IMR-90 (cell line): ENCODE measurements around the gene FOSB. TPM values are rescaled to one million over a fixed set of nuclear protein-coding genes. Genes with fewer than 3 reads are reported as not detected.

Source experiments
- ATAC-seq: fragments of 200-7000 bp; cut with Tn5 transposase; 2 replicates; pipeline ENCODE4 v1.9.1; 2020; ENCODE audit warnings: low read depth, mild to moderate bottlenecking, moderate library complexity
- BruUV-seq: library from RNA; stranded (reverse); fragments of 400-500 nt; replicated peaks from 2 replicates; lab custom pipeline; 2021; lab: Mats Ljungman, UMichigan
- CTCF ChIA-PET: fragments of 300-600 bp; formaldehyde crosslinking; extraction: SDS; loops from one replicate; lab custom pipeline; 2021; ENCODE audit warnings: antibody characterized with exemption; lab: Yijun Ruan, JAX
- POLR2A ChIA-PET: fragments of 300-600 bp; sonication (Branson Sonifier 250); formaldehyde crosslinking; loops from one replicate; lab custom pipeline; 2022; ENCODE audit warnings: antibody characterized with exemption; ENCODE audit not compliant: unreplicated experiment; lab: Charles Lee
- DNase-seq: peaks from one replicate; pipeline ENCODE4 v3.0.0; 2013
- H2AFZ ChIP-seq: replicated peaks from 2 replicates; pipeline ENCODE3; 2013; ENCODE audit warnings: low read length, mild to moderate bottlenecking; ENCODE audit not compliant: poor library complexity
- H2AK5ac ChIP-seq: 2 replicates; pipeline ENCODE4 v1.6.1; 2013; ENCODE audit warnings: low read depth, low read length, inconsistent platforms
- H2AK9ac ChIP-seq: replicated peaks from 2 replicates; pipeline ENCODE3; 2013; ENCODE audit warnings: mild to moderate bottlenecking, low read depth, low read length, moderate library complexity; ENCODE audit not compliant: poor library complexity
- H2BK120ac ChIP-seq: 2 replicates; pipeline ENCODE4 v1.6.1; 2013; ENCODE audit warnings: low read depth, low read length, inconsistent platforms
- H2BK15ac ChIP-seq: 3 replicates; pipeline ENCODE4 v1.6.1; 2013; ENCODE audit warnings: low read depth, low read length, inconsistent platforms
- H2BK20ac ChIP-seq: 2 replicates; pipeline ENCODE4 v1.6.1; 2013; ENCODE audit warnings: low read depth, mild to moderate bottlenecking, inconsistent platforms, low read length, moderate library complexity
- H2BK5ac ChIP-seq: 2 replicates; pipeline ENCODE4 v1.6.1; 2013; ENCODE audit warnings: mild to moderate bottlenecking, low read depth, low read length, inconsistent platforms; ENCODE audit not compliant: poor library complexity, severe bottlenecking
- H3K14ac ChIP-seq: replicated peaks from 2 replicates; pipeline ENCODE4 v1.6.1; 2013; ENCODE audit warnings: low read depth, low read length, inconsistent platforms
- H3K18ac ChIP-seq: 2 replicates; pipeline ENCODE4 v1.6.1; 2013; ENCODE audit warnings: low read depth, low read length, control low read depth
- H3K23ac ChIP-seq: 2 replicates; pipeline ENCODE4 v1.6.1; 2013; ENCODE audit warnings: low read depth, low read length, inconsistent platforms
- H3K27ac ChIP-seq: 2 replicates; pipeline ENCODE4 v1.5.1; 2013; ENCODE audit warnings: mild to moderate bottlenecking, control low read depth, low read length; ENCODE audit not compliant: insufficient read depth
- H3K27me3 ChIP-seq: 2 replicates; pipeline ENCODE4 v1.6.1; 2013; ENCODE audit warnings: low read length; ENCODE audit not compliant: control insufficient read depth, insufficient read depth
- H3K36me3 ChIP-seq: 2 replicates; pipeline ENCODE4 v1.6.1; 2013; ENCODE audit warnings: low read length, mixed read lengths; ENCODE audit not compliant: control insufficient read depth, insufficient read depth
- H3K4ac ChIP-seq: 2 replicates; pipeline ENCODE4 v1.6.1; 2013; ENCODE audit warnings: low read depth, low read length, inconsistent platforms
- H3K4me1 ChIP-seq: 2 replicates; pipeline ENCODE4 v1.6.1; 2013; ENCODE audit warnings: low read length, mixed read lengths; ENCODE audit not compliant: control insufficient read depth, insufficient read depth
- H3K4me2 ChIP-seq: 2 replicates; pipeline ENCODE4 v1.6.1; 2013; ENCODE audit warnings: low read depth, mild to moderate bottlenecking, control low read depth, low read length, moderate library complexity
- H3K4me3 ChIP-seq: 2 replicates; pipeline ENCODE4 v1.5.1; 2013; ENCODE audit warnings: low read depth, mild to moderate bottlenecking, control low read depth, low read length, moderate library complexity; ENCODE audit not compliant: insufficient read depth
- H3K56ac ChIP-seq: 2 replicates; pipeline ENCODE4 v1.6.1; 2013; ENCODE audit warnings: low read length, inconsistent platforms; ENCODE audit not compliant: insufficient read depth; ENCODE audit errors: extremely low read depth
- H3K79me1 ChIP-seq, 2 experiments: 2 replicates each; pipeline ENCODE4 v1.6.1; 2013; ENCODE audit warnings: low read length in 2 of 2, inconsistent platforms in 1 of 2, low read depth in 1 of 2
- H3K9ac ChIP-seq: 2 replicates; pipeline ENCODE4 v1.6.1; 2013; ENCODE audit warnings: low read depth, low read length, control low read depth
- H3K9me1 ChIP-seq: 2 replicates; pipeline ENCODE4 v1.6.1; 2013; ENCODE audit warnings: low read length, inconsistent platforms; ENCODE audit not compliant: insufficient read depth
- H3K9me3 ChIP-seq: 2 replicates; pipeline ENCODE4 v1.6.1; 2013; ENCODE audit warnings: low read length; ENCODE audit not compliant: control insufficient read depth, insufficient read depth
- H4K20me1 ChIP-seq: 2 replicates; pipeline ENCODE4 v1.6.1; 2013; ENCODE audit warnings: low read length, inconsistent platforms; ENCODE audit not compliant: insufficient read depth
- H4K5ac ChIP-seq: 2 replicates; pipeline ENCODE4 v1.6.1; 2013; ENCODE audit warnings: mild to moderate bottlenecking, low read depth, low read length, control low read depth
- H4K8ac ChIP-seq, 2 experiments: 2 replicates each; pipeline ENCODE4 v1.6.1; 2013; ENCODE audit warnings: low read depth in 2 of 2, low read length in 2 of 2, control low read depth in 1 of 2, inconsistent platforms in 1 of 2
- H4K91ac ChIP-seq: 2 replicates; pipeline ENCODE4 v1.6.1; 2013; ENCODE audit warnings: low read depth, low read length, inconsistent platforms; ENCODE audit not compliant: insufficient read depth
- MXI1 ChIP-seq: IDR thresholded peaks from 2 replicates; pipeline ENCODE4 v1.6.1; 2012; ENCODE audit warnings: low read depth, mild to moderate bottlenecking, low read length, moderate library complexity, borderline replicate concordance
- NFE2L2 ChIP-seq: fragments of 150-350 bp; IDR thresholded peaks from 2 replicates; pipeline ENCODE4 v1.6.1; 2016; ENCODE audit warnings: low read depth, mild to moderate bottlenecking, low read length
- WGBS, 2 experiments: methylation state at CpG; one replicate each; pipeline versions ENCODE4 v1.1.5 to v1.1.7; 2013; ENCODE audit warnings: missing lambda C conversion rate in 2 of 2; ENCODE audit not compliant: insufficient read length in 1 of 2; ENCODE audit errors: extremely low coverage in 2 of 2; 5-methylcytosine and 5-hydroxymethylcytosine counted together
- dilution Hi-C: fragments of 300-500 bp; cut with HindIII; formaldehyde crosslinking; loops from one replicate; pipeline ENCODE4 v1.14.3; 2018; ENCODE audit warnings: low sequenced_read_pairs; ENCODE audit not compliant: unreplicated experiment
- in situ Hi-C: fragments of 300-500 bp; cut with MboI; formaldehyde crosslinking; loops from 3 replicates; pipeline ENCODE4 v1.14.3; 2019; ENCODE audit warnings: low sequenced_read_pairs, inconsistent platforms, mixed read lengths
- intact Hi-C: fragments of 100-400 bp; cut with micrococcal nuclease; formaldehyde crosslinking; loops from 2 replicates; pipeline ENCODE4 v1.10.0; 2022
- polyA plus RNA-seq, 3 experiments: library from polyadenylated mRNA; depleted of rRNA; stranded (reverse); fragments of >200 nt; gene quantifications; 2 replicates each; pipeline ENCODE4 v1.2.3, GENCODE V29; 2012; ENCODE audit warnings: low replicate concordance in 1 of 3
- total RNA-seq: library from RNA; depleted of rRNA; stranded (reverse); fragments of >200 nt; gene quantifications from 2 replicates; pipeline ENCODE4 v1.2.3, GENCODE V29; 2012

FOSB gene
- total and polyA plus RNA-seq, 2 of the 4 experiments (the other 2 are of a cell fraction), result 11.1 to 15.6 TPM

DNA sequence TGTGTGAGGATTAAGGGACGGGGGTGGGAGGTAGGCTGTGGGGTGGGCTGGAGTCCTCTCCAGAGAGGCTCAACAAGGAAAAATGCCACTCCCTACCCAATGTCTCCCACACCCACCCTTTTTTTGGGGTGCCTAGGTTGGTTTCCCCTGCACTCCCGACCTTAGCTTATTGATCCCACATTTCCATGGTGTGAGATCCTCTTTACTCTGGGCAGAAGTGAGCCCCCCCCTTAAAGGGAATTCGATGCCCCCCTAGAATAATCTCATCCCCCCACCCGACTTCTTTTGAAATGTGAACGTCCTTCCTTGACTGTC lies 5.5 kb downstream of the FOSB start:
- Histone ChIP-seq H2BK120ac (no peak overlapping the region), H3K18ac (no peak overlapping the region), H2BK15ac (no peak overlapping the region), H4K8ac (peak overlapping the region in 1 of 2 experiments; percentile 64; a peak in 2 of 4 replicates), H3K9me3 (no peaks in the 10 kb centered on the region), H2BK20ac (no peak overlapping the region), H3K4ac (no peak overlapping the region; the same call in 1 of the 2 replicates), H3K9ac (no peak overlapping the region), H3K27ac (no peak overlapping the region), H3K4me2 (no peak overlapping the region), H4K20me1 (peaks cover 4% of the 10 kb centered on the region; the same call in 1 of the 2 replicates), H2AFZ (no peak overlapping the region), H3K79me1 (peaks cover 0 to 32% of the 10 kb centered on the region in 2 experiments; a peak in 3 of 4 replicates), H3K56ac (no peak overlapping the region), H2BK5ac (no peak overlapping the region), H3K9me1 (peaks cover 3% of the 10 kb centered on the region; the same call in 1 of the 2 replicates), H3K4me3 (no peak overlapping the region), H2AK5ac (no peak overlapping the region), H3K36me3 (no peaks in the 10 kb centered on the region), H2AK9ac (no peak overlapping the region), H4K5ac (no peak overlapping the region), H3K23ac (no peak overlapping the region), H3K14ac (no peak overlapping the region), H3K27me3 (no peaks in the 10 kb centered on the region), H3K4me1 (peaks cover 15% of the 10 kb centered on the region), H4K91ac (no peak overlapping the region)
- in situ Hi-C loops, result no loop called here
- ATAC-seq (no peak), DNase-seq (no peak)
- CTCF ChIA-PET, result no interaction called here
- intact Hi-C loops, result no loop called here
- no TSS peak for BruUV-seq
- dilution Hi-C loops, result no loop called here
- POLR2A ChIA-PET, result no interaction called here
- 50% methylated on average over 1 of the region's 5 CpGs; no CpG with 5 or more reads in 1 of the 2 experiments for WGBS, 2 experiments
- no peak for TF ChIP-seq MXI1
- 0 out of 2 replicates have a peak, but pooled peaks have one; percentile 2 for TF ChIP-seq NFE2L2
